Measurements from ENCODE around the gene PAX4. TPM values are rescaled to one million over a fixed set of nuclear protein-coding genes. Genes with fewer than 3 reads are reported as not detected.

Gene PAX4
- total RNA-seq, 1 donor from 2014 or later: 3.4 TPM

- Mint-ChIP-seq H3K27ac (no peak overlapping the region), H3K36me3 (no peaks in the 10 kb centered on the region), H3K27me3 (peaks cover 45% of the 10 kb centered on the region), H3K4me3 (no peak overlapping the region), H3K4me1 (ENCODE audit: unreplicated experiment) (peaks cover 5% of the 10 kb centered on the region), H3K9me3 (no peaks in the 10 kb centered on the region)
- TF ChIP-seq CTCF (conservative IDR thresholded peaks at IDR 0.05): no peak
- DNase-seq (ENCODE audit: extremely low spot score, unreplicated experiment): no peak
Measured at GRCh38 chr7:127625331-127625730, 7.4 kb upstream of the PAX4 start.

- Mint-ChIP-seq H3K9me3 (no peaks in the 10 kb centered on the region), H3K36me3 (no peaks in the 10 kb centered on the region), H3K4me1 (ENCODE audit: unreplicated experiment) (peaks cover 7% of the 10 kb centered on the region), H3K27me3 (peaks cover 88% of the 10 kb centered on the region), H3K27ac (no peak overlapping the region), H3K4me3 (peak overlapping the region; percentile 64)
- TF ChIP-seq CTCF (conservative IDR thresholded peaks at IDR 0.05): no peak
- no peak for DNase-seq (ENCODE audit: extremely low spot score, unreplicated experiment)
Measured at GRCh38 chr7:127620406-127621233, 2.7 kb upstream of the PAX4 start.

- no peak overlapping the region for H3K27ac Mint-ChIP-seq
- no peaks in the 10 kb centered on the region for H3K9me3 Mint-ChIP-seq
- H3K36me3 Mint-ChIP-seq: no peaks in the 10 kb centered on the region
- H3K27me3 Mint-ChIP-seq: peaks cover 93% of the 10 kb centered on the region
- DNase-seq (ENCODE audit: extremely low spot score, unreplicated experiment): no peak
- H3K4me3 Mint-ChIP-seq: peak overlapping the region; percentile 64
- TF ChIP-seq CTCF (conservative IDR thresholded peaks at IDR 0.05): no peak
- H3K4me1 Mint-ChIP-seq (ENCODE audit: unreplicated experiment): peaks cover 7% of the 10 kb centered on the region
Measured at GRCh38 chr7:127619681-127620405, 1.9 kb upstream of the PAX4 start.

GRCh38 chr7:127618775-127619174 is 833 bp upstream of the PAX4 start:
- H3K4me3 Mint-ChIP-seq: no peak overlapping the region
- H3K27me3 Mint-ChIP-seq: peaks cover 92% of the 10 kb centered on the region
- peaks cover 7% of the 10 kb centered on the region for H3K4me1 Mint-ChIP-seq (ENCODE audit: unreplicated experiment)
- no peaks in the 10 kb centered on the region for H3K9me3 Mint-ChIP-seq
- no peak for TF ChIP-seq CTCF (conservative IDR thresholded peaks at IDR 0.05)
- DNase-seq (ENCODE audit: extremely low spot score, unreplicated experiment): no peak
- no peak overlapping the region for H3K27ac Mint-ChIP-seq
- no peaks in the 10 kb centered on the region for H3K36me3 Mint-ChIP-seq

- no peak for DNase-seq (ENCODE audit: extremely low spot score, unreplicated experiment)
- Mint-ChIP-seq H3K4me3 (peak overlapping the region; percentile 20), H3K27me3 (peaks cover 93% of the 10 kb centered on the region), H3K9me3 (peaks cover 4% of the 10 kb centered on the region), H3K36me3 (no peaks in the 10 kb centered on the region), H3K27ac (no peak overlapping the region), H3K4me1 (ENCODE audit: unreplicated experiment) (peaks cover 7% of the 10 kb centered on the region)
- TF ChIP-seq CTCF (conservative IDR thresholded peaks at IDR 0.05): no peak
Measured at GRCh38 chr7:127616724-127617123, 1.2 kb downstream of the PAX4 start.
